ENCODE data around the gene ABCG8. TPM values are rescaled to one million over a fixed set of nuclear protein-coding genes. Genes with fewer than 3 reads are reported as not detected.

ABCG8 gene
- total RNA-seq, 1 donor from 2014 or later, result not detected

- no peak overlapping the region for H3K27ac Mint-ChIP-seq
- no peaks in the 10 kb centered on the region for H3K4me1 Mint-ChIP-seq
Measured at GRCh38 chr2:43837831-43838559, 776 bp upstream of the ABCG8 start.

GRCh38 chr2:43839776-43840564 is 1.2 kb downstream of the ABCG8 start:
- peaks cover 3% of the 10 kb centered on the region for H3K27me3 Mint-ChIP-seq

More at GRCh38 chr2:43837831-43838559, 776 bp upstream of the ABCG8 start:
- DNase-seq, result peak; percentile 42
- no peak overlapping the region for H3K4me3 Mint-ChIP-seq
- H3K27me3 Mint-ChIP-seq, result peaks cover 4% of the 10 kb centered on the region
- no peaks in the 10 kb centered on the region for H3K9me3 Mint-ChIP-seq
- intact Hi-C loops (cut with micrococcal nuclease), result no loop called here
- H3K36me3 Mint-ChIP-seq (ENCODE audit: low read depth), result no peaks in the 10 kb centered on the region

GRCh38 chr2:43840965-43841364 is 2.2 kb downstream of the ABCG8 start:
- no peaks in the 10 kb centered on the region for H3K9me3 Mint-ChIP-seq
- H3K27ac Mint-ChIP-seq, result no peak overlapping the region
- intact Hi-C loops (cut with micrococcal nuclease), result no loop called here
- no peaks in the 10 kb centered on the region for H3K4me1 Mint-ChIP-seq
- H3K27me3 Mint-ChIP-seq, result peaks cover 2% of the 10 kb centered on the region
- H3K36me3 Mint-ChIP-seq (ENCODE audit: low read depth), result no peaks in the 10 kb centered on the region
- peak; percentile 44 for DNase-seq
- H3K4me3 Mint-ChIP-seq, result no peak overlapping the region

More at GRCh38 chr2:43839776-43840564, 1.2 kb downstream of the ABCG8 start:
- H3K27ac Mint-ChIP-seq, result no peak overlapping the region
- no peaks in the 10 kb centered on the region for H3K9me3 Mint-ChIP-seq
- H3K4me1 Mint-ChIP-seq, result no peaks in the 10 kb centered on the region
- intact Hi-C loops (cut with micrococcal nuclease), result no loop called here
- peak; percentile 41 for DNase-seq
- H3K36me3 Mint-ChIP-seq (ENCODE audit: low read depth), result no peaks in the 10 kb centered on the region
- no peak overlapping the region for H3K4me3 Mint-ChIP-seq

- Mint-ChIP-seq H3K27ac (no peak overlapping the region), H3K4me1 (no peaks in the 10 kb centered on the region), H3K4me3 (no peak overlapping the region), H3K36me3 (ENCODE audit: low read depth) (no peaks in the 10 kb centered on the region), H3K27me3 (peaks cover 4% of the 10 kb centered on the region), H3K9me3 (no peaks in the 10 kb centered on the region)
- DNase-seq, result peak; percentile 34
- intact Hi-C loops (cut with micrococcal nuclease), result no loop called here
Measured at GRCh38 chr2:43841949-43842865, 3.4 kb downstream of the ABCG8 start.

GRCh38 chr2:43842866-43843226 is 4.1 kb downstream of the ABCG8 start:
- Mint-ChIP-seq H3K4me3 (no peak overlapping the region), H3K27ac (no peak overlapping the region), H3K27me3 (peaks cover 5% of the 10 kb centered on the region), H3K36me3 (ENCODE audit: low read depth) (no peaks in the 10 kb centered on the region), H3K9me3 (no peaks in the 10 kb centered on the region), H3K4me1 (no peaks in the 10 kb centered on the region)
- intact Hi-C loops (cut with micrococcal nuclease), result no loop called here
- peak; percentile 25 for DNase-seq

- intact Hi-C loops (cut with micrococcal nuclease), result no loop called here
- Mint-ChIP-seq H3K4me1 (no peaks in the 10 kb centered on the region), H3K27ac (no peak overlapping the region), H3K27me3 (peaks cover 7% of the 10 kb centered on the region), H3K36me3 (ENCODE audit: low read depth) (no peaks in the 10 kb centered on the region), H3K9me3 (no peaks in the 10 kb centered on the region), H3K4me3 (no peak overlapping the region)
- peak; percentile 25 for DNase-seq
Measured at GRCh38 chr2:43845181-43845580, 6.4 kb downstream of the ABCG8 start.

- Mint-ChIP-seq H3K27me3 (peaks cover 5% of the 10 kb centered on the region), H3K4me1 (no peaks in the 10 kb centered on the region), H3K36me3 (ENCODE audit: low read depth) (no peaks in the 10 kb centered on the region), H3K27ac (no peak overlapping the region), H3K4me3 (no peak overlapping the region), H3K9me3 (no peaks in the 10 kb centered on the region)
- peak; percentile 40 for DNase-seq
- intact Hi-C loops (cut with micrococcal nuclease), result no loop called here
Measured at GRCh38 chr2:43846140-43846793, 7.5 kb downstream of the ABCG8 start.

GRCh38 chr2:43848214-43848613 is 9.4 kb downstream of the ABCG8 start:
- no peaks in the 10 kb centered on the region for H3K36me3 Mint-ChIP-seq (ENCODE audit: low read depth)
- H3K27me3 Mint-ChIP-seq, result peaks cover 5% of the 10 kb centered on the region
- H3K4me1 Mint-ChIP-seq, result no peaks in the 10 kb centered on the region
- no peak overlapping the region for H3K4me3 Mint-ChIP-seq
- no peak overlapping the region for H3K27ac Mint-ChIP-seq
- no peaks in the 10 kb centered on the region for H3K9me3 Mint-ChIP-seq
- intact Hi-C loops (cut with micrococcal nuclease), result no loop called here
- DNase-seq, result peak; percentile 34

GRCh38 chr2:43851011-43851980 is 12.5 kb downstream of the ABCG8 start:
- Mint-ChIP-seq H3K9me3 (no peaks in the 10 kb centered on the region), H3K4me3 (no peak overlapping the region), H3K27ac (no peak overlapping the region), H3K36me3 (ENCODE audit: low read depth) (no peaks in the 10 kb centered on the region), H3K27me3 (peaks cover 7% of the 10 kb centered on the region), H3K4me1 (no peaks in the 10 kb centered on the region)
- peak; percentile 34 for DNase-seq
- intact Hi-C loops (cut with micrococcal nuclease), result no loop called here

- Mint-ChIP-seq H3K27me3 (peaks cover 13% of the 10 kb centered on the region), H3K9me3 (no peaks in the 10 kb centered on the region), H3K4me3 (no peak overlapping the region), H3K4me1 (no peaks in the 10 kb centered on the region), H3K36me3 (ENCODE audit: low read depth) (no peaks in the 10 kb centered on the region), H3K27ac (no peak overlapping the region)
- intact Hi-C loops (cut with micrococcal nuclease), result no loop called here
- peak; percentile 43 for DNase-seq
Measured at GRCh38 chr2:43852196-43852730, 13.5 kb downstream of the ABCG8 start.

- intact Hi-C loops (cut with micrococcal nuclease), result no loop called here
- H3K27ac Mint-ChIP-seq, result no peak overlapping the region
- H3K9me3 Mint-ChIP-seq, result no peaks in the 10 kb centered on the region
- no peaks in the 10 kb centered on the region for H3K36me3 Mint-ChIP-seq (ENCODE audit: low read depth)
- H3K4me3 Mint-ChIP-seq, result no peak overlapping the region
- DNase-seq, result peak; percentile 45
- peaks cover 15% of the 10 kb centered on the region for H3K27me3 Mint-ChIP-seq
- no peaks in the 10 kb centered on the region for H3K4me1 Mint-ChIP-seq
Measured at GRCh38 chr2:43853141-43854081, 14.6 kb downstream of the ABCG8 start.

Data from activated CD4-positive, alpha-beta T cell treated with anti-CD3 and anti-CD28 coated beads, Interleukin-2, amount 10 ng/mL, durations not matched to agents 24 days and 14 days (primary cell).